Mesenchymal stem cell (in vitro differentiated cells and primary cell): ENCODE measurements around the gene PDK1.

ENCODE experiments used
- DNase-seq: peaks from one replicate; pipeline ENCODE4 v3.0.0-alpha.2; 2013
- H2AFZ ChIP-seq: one replicate; pipeline ENCODE4 v1.6.1; 2013; ENCODE audit warnings: low read depth, mild to moderate bottlenecking, control low read depth, inconsistent platforms, low read length, moderate library complexity
- H2AK5ac ChIP-seq: 2 replicates; pipeline ENCODE4 v1.6.1; 2013; ENCODE audit warnings: low read length, moderate library complexity, mild to moderate bottlenecking, inconsistent platforms; ENCODE audit not compliant: severe bottlenecking
- H2BK120ac ChIP-seq: one replicate; pipeline ENCODE4 v1.6.1; 2013; ENCODE audit warnings: low read depth, mild to moderate bottlenecking, inconsistent platforms, low read length, moderate library complexity
- H2BK12ac ChIP-seq, 2 experiments: one replicate each; pipeline ENCODE4 v1.6.1; 2013; ENCODE audit warnings: inconsistent platforms in 2 of 2, low read length in 2 of 2, mild to moderate bottlenecking in 2 of 2, moderate library complexity in 2 of 2, control low read depth in 1 of 2
- H2BK15ac ChIP-seq: one replicate; pipeline ENCODE4 v1.6.1; 2013; ENCODE audit warnings: mild to moderate bottlenecking, low read depth, inconsistent platforms; ENCODE audit not compliant: poor library complexity, severe bottlenecking
- H2BK5ac ChIP-seq: 2 replicates; pipeline ENCODE4 v1.6.1; 2013; ENCODE audit warnings: low read depth, mild to moderate bottlenecking, low read length, control low read depth, inconsistent platforms; ENCODE audit not compliant: poor library complexity, severe bottlenecking
- H3K14ac ChIP-seq, 2 experiments: one replicate each; pipeline ENCODE4 v1.6.1; 2013; ENCODE audit warnings: inconsistent platforms in 2 of 2, low read length in 2 of 2, control low read depth in 1 of 2, mild to moderate bottlenecking in 1 of 2, moderate library complexity in 1 of 2
- H3K18ac ChIP-seq, 2 experiments: one replicate each; pipeline ENCODE4 v1.6.1; 2013; ENCODE audit warnings: inconsistent platforms in 2 of 2, low read length in 2 of 2, control low read depth in 1 of 2, low read depth in 1 of 2, mild to moderate bottlenecking in 1 of 2
- H3K23ac ChIP-seq, 2 experiments: one replicate each; pipeline ENCODE4 v1.6.1; 2013; ENCODE audit warnings: inconsistent platforms in 2 of 2, low read length in 2 of 2, mild to moderate bottlenecking in 2 of 2, moderate library complexity in 2 of 2, control low read depth in 1 of 2
- H3K27ac ChIP-seq: 2 replicates; pipeline ENCODE4 v1.5.1; 2013; ENCODE audit warnings: mild to moderate bottlenecking, moderate library complexity, low read length, control low read depth, inconsistent platforms; ENCODE audit not compliant: poor library complexity, severe bottlenecking
- H3K27me3 ChIP-seq, 2 experiments: 2 replicates each; pipeline versions ENCODE4 v1.6.1 to v1.7.0; 2013; ENCODE audit warnings: low read length in 2 of 2, mild to moderate bottlenecking in 2 of 2, moderate library complexity in 2 of 2, control low read depth in 1 of 2, inconsistent platforms in 1 of 2; ENCODE audit not compliant: control insufficient read depth in 1 of 2, insufficient read depth in 1 of 2
- H3K36me3 ChIP-seq, 2 experiments: 2 replicates each; pipeline versions ENCODE4 v1.6.1 to v1.7.0; 2013; ENCODE audit warnings: low read length in 2 of 2, control low read depth in 1 of 2, inconsistent platforms in 1 of 2, low read depth in 1 of 2, mild to moderate bottlenecking in 1 of 2; ENCODE audit not compliant: insufficient read depth in 2 of 2, control insufficient read depth in 1 of 2
- H3K4ac ChIP-seq, 2 experiments: one replicate each; pipeline ENCODE4 v1.6.1; 2013; ENCODE audit warnings: inconsistent platforms in 2 of 2, low read length in 2 of 2, mild to moderate bottlenecking in 2 of 2, moderate library complexity in 2 of 2, control low read depth in 1 of 2, low read depth in 1 of 2
- H3K4me1 ChIP-seq: 2 replicates; pipeline ENCODE4 v1.6.1; 2013; ENCODE audit warnings: low read depth, low read length, control low read depth; ENCODE audit not compliant: control insufficient read depth, insufficient read depth
- H3K4me2 ChIP-seq: 2 replicates; pipeline ENCODE4 v1.6.1; 2013; ENCODE audit warnings: low read length, mild to moderate bottlenecking, inconsistent platforms; ENCODE audit not compliant: poor library complexity, severe bottlenecking
- H3K4me3 ChIP-seq, 2 experiments: 2 replicates each; pipeline versions ENCODE4 v1.5.1 to v1.7.0; 2013; ENCODE audit warnings: low read length in 2 of 2, mild to moderate bottlenecking in 2 of 2, control low read depth in 1 of 2, low read depth in 1 of 2; ENCODE audit not compliant: insufficient read depth in 1 of 2
- H3K79me1 ChIP-seq: replicated peaks from 2 replicates; pipeline ENCODE4 v1.6.1; 2013; ENCODE audit warnings: mild to moderate bottlenecking, control low read depth, low read length, inconsistent platforms; ENCODE audit not compliant: poor library complexity, severe bottlenecking
- H3K9ac ChIP-seq: 2 replicates; pipeline ENCODE4 v1.7.0; 2013; ENCODE audit warnings: mild to moderate bottlenecking, low read length, moderate library complexity
- H3K9me3 ChIP-seq: 2 replicates; pipeline ENCODE4 v1.7.0; 2013; ENCODE audit warnings: mild to moderate bottlenecking, low read length; ENCODE audit not compliant: control insufficient read depth
- H4K8ac ChIP-seq: one replicate; pipeline ENCODE4 v1.6.1; 2013; ENCODE audit warnings: inconsistent platforms, mild to moderate bottlenecking, low read length, moderate library complexity
- H4K91ac ChIP-seq: one replicate; pipeline ENCODE4 v1.6.1; 2013; ENCODE audit warnings: mild to moderate bottlenecking, low read length, inconsistent platforms
- WGBS: methylation state at CpG from one replicate; pipeline ENCODE4 v1.1.7; 2013; ENCODE audit warnings: mixed read lengths; 5-methylcytosine and 5-hydroxymethylcytosine counted together

PDK1 gene

DNA sequence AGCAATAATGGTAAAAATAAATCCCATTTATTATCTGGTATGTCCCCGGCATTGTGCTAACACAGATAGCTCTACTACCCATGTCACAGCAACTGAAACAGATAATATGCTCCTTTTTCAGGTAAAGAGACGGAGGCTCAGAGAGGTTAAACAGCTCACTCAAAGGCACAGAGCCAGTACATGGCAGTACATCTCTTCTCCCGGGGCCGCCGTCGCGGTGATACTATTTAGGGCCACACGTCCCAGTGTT is 693 bp upstream of the PDK1 start:
- Histone ChIP-seq H4K8ac (peak overlapping the region; percentile 95), H3K4me2 (peak overlapping the region; percentile 69), H3K9ac (peak overlapping the region; percentile 94), H3K27ac (no peak overlapping the region), H2AK5ac (no peak overlapping the region), H2BK15ac (no peak overlapping the region), H3K36me3 (peaks cover under 1 to 5% of the 10 kb centered on the region in 2 experiments), H3K23ac (no peak overlapping the region), H3K9me3 (no peaks in the 10 kb centered on the region), H3K14ac (no peak overlapping the region), H2BK5ac (no peak overlapping the region), H3K27me3 (no peaks in the 10 kb centered on the region), H3K79me1 (peaks cover 7% of the 10 kb centered on the region), H3K4ac (peak overlapping the region in 1 of 2 experiments; percentile 27), H4K91ac (peak overlapping the region; percentile 77), H2BK120ac (peak overlapping the region; percentile 1), H3K18ac (peak overlapping the region; percentile 82 to 95), H3K4me1 (peaks cover 4% of the 10 kb centered on the region), H2BK12ac (peak overlapping the region in 1 of 2 experiments; percentile 69), H3K4me3 (peak overlapping the region; percentile 97 to 98), H2AFZ (peak overlapping the region; percentile 14)
- WGBS: 22% methylated on average over 8 of the region's 8 CpGs
- no peak for DNase-seq

- Histone ChIP-seq H3K36me3 (peaks cover 2 to 6% of the 10 kb centered on the region in 2 experiments), H2BK12ac (peak overlapping the region in 1 of 2 experiments; percentile 88), H2BK15ac (peak overlapping the region; percentile 92), H4K91ac (peak overlapping the region; percentile 20), H2BK120ac (peak overlapping the region; percentile 65), H3K23ac (peak overlapping the region in 1 of 2 experiments; percentile 84), H2AFZ (peak overlapping the region; percentile 89), H3K79me1 (peaks cover 9% of the 10 kb centered on the region), H4K8ac (no peak overlapping the region), H3K27ac (no peak overlapping the region), H3K9ac (peak overlapping the region; percentile 94), H3K4ac (peak overlapping the region; percentile 35 to 54), H3K4me1 (peaks cover 4% of the 10 kb centered on the region), H2BK5ac (no peak overlapping the region), H3K4me2 (peak overlapping the region; percentile 77), H3K27me3 (no peaks in the 10 kb centered on the region), H3K4me3 (peak overlapping the region; percentile 97 to 98), H3K14ac (peak overlapping the region in 1 of 2 experiments; percentile 73), H3K18ac (peak overlapping the region; percentile 44 to 77), H3K9me3 (no peaks in the 10 kb centered on the region), H2AK5ac (no peak overlapping the region)
- peak; percentile 63 for DNase-seq
- under 1% methylated on average over 51 of the region's 52 CpGs for WGBS
Measured at GRCh38 chr2:172556284-172557033, 569 bp downstream of the PDK1 start.

GRCh38 chr2:172558372-172558771 is 2.5 kb downstream of the PDK1 start:
- Histone ChIP-seq H2AK5ac (no peak overlapping the region), H3K4me3 (peak overlapping the region in 1 of 2 experiments; percentile 98), H3K18ac (no peak overlapping the region), H3K4ac (no peak overlapping the region), H2AFZ (no peak overlapping the region), H3K4me2 (no peak overlapping the region), H3K27ac (no peak overlapping the region), H3K4me1 (peaks cover 4% of the 10 kb centered on the region), H3K36me3 (peaks cover 6 to 13% of the 10 kb centered on the region in 2 experiments), H2BK12ac (no peak overlapping the region), H3K23ac (no peak overlapping the region), H3K79me1 (peaks cover 11% of the 10 kb centered on the region), H3K9me3 (no peaks in the 10 kb centered on the region), H3K27me3 (no peaks in the 10 kb centered on the region), H2BK15ac (no peak overlapping the region), H4K91ac (no peak overlapping the region), H2BK5ac (no peak overlapping the region), H3K14ac (no peak overlapping the region), H4K8ac (no peak overlapping the region), H2BK120ac (no peak overlapping the region), H3K9ac (no peak overlapping the region)
- WGBS: 71% methylated on average over 5 of the region's 5 CpGs
- no peak for DNase-seq

GRCh38 chr2:172560721-172561120 is 4.8 kb downstream of the PDK1 start:
- no peak overlapping the region for H2AK5ac ChIP-seq
- no CpG with 5 or more reads among the region's 2 CpGs for WGBS
- H3K9me3 ChIP-seq: no peaks in the 10 kb centered on the region

More at GRCh38 chr2:172560721-172561120, 4.8 kb downstream of the PDK1 start:
- peaks cover 6 to 16% of the 10 kb centered on the region in 2 experiments for H3K36me3 ChIP-seq
- no peak overlapping the region for H2BK15ac ChIP-seq
- H2BK5ac ChIP-seq: no peak overlapping the region
- DNase-seq: no peak
- no peak overlapping the region for H3K27ac ChIP-seq
- H4K8ac ChIP-seq: no peak overlapping the region
- H3K79me1 ChIP-seq: peaks cover 11% of the 10 kb centered on the region
- no peak overlapping the region for H3K23ac ChIP-seq
- H2BK12ac ChIP-seq: no peak overlapping the region
- H2AFZ ChIP-seq: no peak overlapping the region
- H4K91ac ChIP-seq: no peak overlapping the region
- no peak overlapping the region for H2BK120ac ChIP-seq
- H3K9ac ChIP-seq: no peak overlapping the region
- no peak overlapping the region for H3K14ac ChIP-seq
- peaks cover 4% of the 10 kb centered on the region for H3K4me1 ChIP-seq
- H3K18ac ChIP-seq: no peak overlapping the region
- H3K4me2 ChIP-seq: no peak overlapping the region
- no peak overlapping the region for H3K4ac ChIP-seq
- H3K4me3 ChIP-seq: no peak overlapping the region
- H3K27me3 ChIP-seq: no peaks in the 10 kb centered on the region
